ENCODE data around the gene MRPL24. TPM values are rescaled to one million over a fixed set of nuclear protein-coding genes. Genes with fewer than 3 reads are reported as not detected.
"Not testable (repeated sequence)": the region's sequence is repeated elsewhere in the genome, so short reads cannot be mapped to it uniquely, and the experiment has no call there.

Gene MRPL24
- total and polyA plus RNA-seq, 8 donors, result 39.8 to 68.6 (median 48.3) TPM

DNA sequence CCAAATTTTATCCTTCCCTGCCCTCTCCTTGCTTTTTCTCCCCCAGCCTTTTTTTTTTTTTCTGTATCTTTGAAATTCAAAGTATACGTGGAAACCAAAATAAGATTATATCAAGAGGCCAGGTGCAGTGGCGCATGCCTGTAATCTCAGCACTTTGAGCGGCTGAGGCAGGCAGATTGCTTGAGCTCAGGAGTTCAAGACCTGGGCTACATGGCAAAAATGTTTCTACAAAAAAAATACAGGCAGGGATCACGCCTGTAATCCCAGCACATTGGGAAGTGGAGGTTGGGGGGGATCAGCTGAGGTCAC lies 19.9 kb upstream of the MRPL24 start:
- no peaks in the 10 kb centered on the region for H3K9me3 ChIP-seq
- FAIRE-seq (no peak), ATAC-seq (no peak), DNase-seq (no peak)
- intact Hi-C loops (cut with DNase I), result no loop called here
- 62 to 63% methylated on average over 4 of the region's 4 CpGs for WGBS, 2 donors
- H3K4me1 ChIP-seq, result peaks cover 0 to 2% (median 0%) of the 10 kb centered on the region in 3 donors
- H3K4me3 ChIP-seq, result no peak overlapping the region
- no peak overlapping the region for H3K27ac ChIP-seq
- no peaks in the 10 kb centered on the region for H3K36me3 ChIP-seq
- TF ChIP-seq, protein P1, sequence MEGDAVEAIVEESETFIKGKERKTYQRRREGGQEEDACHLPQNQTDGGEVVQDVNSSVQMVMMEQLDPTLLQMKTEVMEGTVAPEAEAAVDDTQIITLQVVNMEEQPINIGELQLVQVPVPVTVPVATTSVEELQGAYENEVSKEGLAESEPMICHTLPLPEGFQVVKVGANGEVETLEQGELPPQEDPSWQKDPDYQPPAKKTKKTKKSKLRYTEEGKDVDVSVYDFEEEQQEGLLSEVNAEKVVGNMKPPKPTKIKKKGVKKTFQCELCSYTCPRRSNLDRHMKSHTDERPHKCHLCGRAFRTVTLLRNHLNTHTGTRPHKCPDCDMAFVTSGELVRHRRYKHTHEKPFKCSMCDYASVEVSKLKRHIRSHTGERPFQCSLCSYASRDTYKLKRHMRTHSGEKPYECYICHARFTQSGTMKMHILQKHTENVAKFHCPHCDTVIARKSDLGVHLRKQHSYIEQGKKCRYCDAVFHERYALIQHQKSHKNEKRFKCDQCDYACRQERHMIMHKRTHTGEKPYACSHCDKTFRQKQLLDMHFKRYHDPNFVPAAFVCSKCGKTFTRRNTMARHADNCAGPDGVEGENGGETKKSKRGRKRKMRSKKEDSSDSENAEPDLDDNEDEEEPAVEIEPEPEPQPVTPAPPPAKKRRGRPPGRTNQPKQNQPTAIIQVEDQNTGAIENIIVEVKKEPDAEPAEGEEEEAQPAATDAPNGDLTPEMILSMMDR (IDR thresholded peaks at IDR 0.05), result no peak
- H3K27me3 ChIP-seq, result no peaks in the 10 kb centered on the region

GRCh38 chr1:156760092-156760795 lies 19.4 kb upstream of the MRPL24 start:
- TF ChIP-seq, protein P1 (IDR thresholded peaks at IDR 0.05), result no peak
- intact Hi-C loops (cut with DNase I), result no loop called here
- Histone ChIP-seq H3K27me3 (no peaks in the 10 kb centered on the region), H3K27ac (no peak overlapping the region), H3K36me3 (no peaks in the 10 kb centered on the region), H3K4me1 (no peaks in the 10 kb centered on the region), H3K9me3 (no peaks in the 10 kb centered on the region), H3K4me3 (no peak overlapping the region)
- DNase-seq (peak in 2 of 6 donors; percentile 26 to 30), ATAC-seq (no peak), FAIRE-seq (no peak)
- 66 to 68% methylated on average over 6 of the region's 6 CpGs for WGBS, 2 donors

DNA sequence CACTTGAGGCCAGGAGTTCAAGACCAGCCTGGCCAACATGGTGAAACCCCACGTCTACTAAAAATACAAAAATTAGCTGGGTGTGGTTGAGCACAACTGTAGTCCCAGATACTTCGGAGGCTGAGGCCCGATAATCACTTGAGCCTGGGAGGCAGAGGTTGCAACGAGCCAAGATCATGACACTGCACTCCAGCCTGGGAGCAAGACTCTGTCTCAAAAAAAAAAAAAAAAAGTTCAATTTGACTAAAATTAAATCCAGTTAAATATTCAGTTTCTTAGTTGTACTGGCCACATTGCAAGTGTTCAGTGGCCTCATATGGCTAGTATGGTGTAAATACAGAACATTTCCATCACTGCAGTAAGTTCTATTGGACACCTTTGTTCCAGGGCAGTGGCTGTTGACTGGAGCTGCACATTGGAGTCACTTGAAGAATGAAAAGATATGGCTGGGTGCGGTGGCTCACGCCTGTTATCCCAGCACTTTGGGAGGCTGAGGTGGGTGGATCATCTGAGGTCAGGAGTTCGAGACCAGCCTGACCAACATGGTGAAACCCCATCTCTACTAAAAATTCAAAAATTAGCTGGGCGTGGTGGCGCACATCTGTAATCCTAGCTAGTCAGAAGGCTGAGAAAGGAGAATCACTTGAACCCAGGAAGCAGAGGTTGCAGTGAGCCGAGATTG lies 16.8 kb upstream of the MRPL24 start:
- DNase-seq, result peak in 1 of 6 donors; percentile 2
- H3K4me1 ChIP-seq; H3K36me3 ChIP-seq; H3K9me3 ChIP-seq; H3K4me3 ChIP-seq; ATAC-seq; H3K27me3 ChIP-seq; FAIRE-seq; intact Hi-C loops (cut with DNase I); H3K27ac ChIP-seq: not testable (repeated sequence)
- WGBS, 2 donors, result 90 to 96% methylated on average over 10 of the region's 10 CpGs

GRCh38 chr1:156756355-156756754 lies 15.5 kb upstream of the MRPL24 start:
- Histone ChIP-seq H3K36me3 (no peaks in the 10 kb centered on the region), H3K27ac (no peak overlapping the region), H3K9me3 (no peaks in the 10 kb centered on the region), H3K4me1 (peaks cover 0 to 10% (median 6%) of the 10 kb centered on the region in 3 donors), H3K27me3 (no peaks in the 10 kb centered on the region), H3K4me3 (no peak overlapping the region)
- FAIRE-seq (no peak), ATAC-seq (no peak), DNase-seq (no peak)
- TF ChIP-seq, protein P1 (IDR thresholded peaks at IDR 0.05), result no peak
- intact Hi-C loops (cut with DNase I), result no loop called here
- WGBS, 2 donors, result 91 to 97% methylated on average over 1 of the region's 1 CpG

DNA sequence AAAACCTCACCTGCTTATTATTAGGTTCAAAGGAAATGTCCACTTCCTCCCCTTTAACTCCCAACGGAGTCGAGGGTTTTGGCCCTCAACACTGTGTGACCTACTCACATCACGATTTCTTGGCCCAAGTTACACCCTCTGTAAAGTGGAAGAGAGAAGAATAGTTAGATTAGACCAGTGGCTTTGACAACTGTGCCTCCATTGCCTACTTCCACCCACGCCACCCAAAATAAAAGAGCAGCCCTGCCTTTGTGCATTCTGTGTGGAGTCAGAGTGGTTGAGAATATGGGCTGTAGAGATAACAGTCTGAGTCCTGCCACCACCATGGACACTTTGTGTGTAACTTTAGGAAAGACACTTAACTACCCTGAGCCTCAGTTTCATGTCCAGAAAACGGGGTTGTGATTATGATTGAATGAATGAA lies 14.7 kb upstream of the MRPL24 start:
- Histone ChIP-seq H3K9me3 (no peaks in the 10 kb centered on the region), H3K27me3 (no peaks in the 10 kb centered on the region), H3K4me3 (no peak overlapping the region), H3K36me3 (no peaks in the 10 kb centered on the region), H3K4me1 (peaks cover 0 to 10% (median 6%) of the 10 kb centered on the region in 3 donors), H3K27ac (no peak overlapping the region)
- DNase-seq, result no peak
- no peak for ATAC-seq
- intact Hi-C loops (cut with DNase I), result no loop called here
- 73 to 77% methylated on average over 5 of the region's 5 CpGs for WGBS, 2 donors
- TF ChIP-seq, protein P1 (IDR thresholded peaks at IDR 0.05), result no peak
- FAIRE-seq, result no peak
